PC-9 (cell line): Measurements from ENCODE around the gene PYROXD2. TPM values are rescaled to one million over a fixed set of nuclear protein-coding genes. Genes with fewer than 3 reads are reported as not detected.

Source experiments
- BruUV-seq: library from RNA; stranded (reverse); fragments of 400-500 nt; replicated peaks from 2 replicates; lab custom pipeline; 2021; lab: Mats Ljungman, UMichigan
- CTCF ChIA-PET: fragments of 300-600 bp; sonication (Branson Sonifier 250); formaldehyde crosslinking; loops from one replicate; lab custom pipeline; 2022; ENCODE audit warnings: antibody characterized with exemption; lab: Charles Lee
- POLR2A ChIA-PET: fragments of 300-600 bp; sonication (Branson Sonifier 250); formaldehyde crosslinking; loops from one replicate; lab custom pipeline; 2022; ENCODE audit warnings: antibody characterized with exemption; ENCODE audit not compliant: unreplicated experiment; lab: Charles Lee
- DNase-seq, 2 experiments: peaks; one replicate each; pipeline versions ENCODE4 v3.0.0 to v3.0.0-alpha.2; 2015 to 2022; ENCODE audit warnings: mixed read lengths in 1 of 2
- H2AFZ ChIP-seq: fragments of 200-600 bp; sonication (generic); 2 replicates; pipeline ENCODE4 v1.8.1; 2017; ENCODE audit warnings: antibody characterized with exemption
- H3F3A ChIP-seq: fragments of 200-600 bp; sonication (generic); 2 replicates; pipeline ENCODE4 v1.8.1; 2017; ENCODE audit warnings: antibody characterized with exemption, mild to moderate bottlenecking, low read depth; ENCODE audit not compliant: insufficient read depth
- H3K27ac ChIP-seq: fragments of 200-600 bp; sonication (generic); 2 replicates; pipeline ENCODE4 v1.6.1; 2016; ENCODE audit warnings: mixed run types
- H3K27me3 ChIP-seq: fragments of 200-600 bp; sonication (generic); 2 replicates; pipeline ENCODE4 v1.6.1; 2016; ENCODE audit warnings: low read depth, mixed run types; ENCODE audit not compliant: insufficient read depth
- H3K36me3 ChIP-seq: fragments of 200-600 bp; sonication (generic); 2 replicates; pipeline ENCODE4 v1.6.1; 2016; ENCODE audit warnings: low read depth, mixed run types
- H3K4me1 ChIP-seq: fragments of 200-600 bp; sonication (generic); replicated peaks from 2 replicates; pipeline ENCODE4 v1.6.1; 2016; ENCODE audit warnings: mixed run types; ENCODE audit not compliant: insufficient read depth
- H3K4me2 ChIP-seq: fragments of 200-600 bp; sonication (generic); 2 replicates; pipeline ENCODE4 v1.6.1; 2017; ENCODE audit warnings: mixed run types
- H3K4me3 ChIP-seq: fragments of 200-600 bp; sonication (generic); 2 replicates; pipeline ENCODE4 v1.6.1; 2016; ENCODE audit warnings: mixed run types
- H3K79me2 ChIP-seq: fragments of 200-600 bp; sonication (generic); 2 replicates; pipeline ENCODE4 v1.6.1; 2017; ENCODE audit warnings: low read depth, mixed run types
- H3K9me2 ChIP-seq: fragments of 200-600 bp; sonication (generic); 2 replicates; pipeline ENCODE4 v1.8.1; 2017; ENCODE audit warnings: mild to moderate bottlenecking; ENCODE audit not compliant: insufficient read depth
- H3K9me3 ChIP-seq: fragments of 200-600 bp; sonication (generic); 2 replicates; pipeline ENCODE4 v1.8.1; 2016; ENCODE audit warnings: low read depth; ENCODE audit not compliant: insufficient read depth
- H4K20me1 ChIP-seq: fragments of 200-600 bp; sonication (generic); 2 replicates; pipeline ENCODE4 v1.8.1; 2017; ENCODE audit not compliant: insufficient read depth
- EZH2 ChIP-seq: fragments of 200-600 bp; sonication (generic); IDR thresholded peaks from 2 replicates; pipeline ENCODE4 v1.8.0; 2017; ENCODE audit warnings: antibody characterized with exemption, low read depth
- intact Hi-C: fragments of 100-400 bp; cut with micrococcal nuclease; formaldehyde crosslinking; loops from one replicate; pipeline ENCODE4 v1.10.0; 2022; ENCODE audit not compliant: unreplicated experiment
- total RNA-seq: library from RNA; stranded (reverse); gene quantifications from 2 replicates; pipeline ENCODE4 v1.2.3, GENCODE V29; 2021
- TF ChIP-seq, protein P1 (sequence below): fragments of 200-600 bp; sonication (generic); conservative IDR thresholded peaks from 2 replicates; pipeline ENCODE4 v1.6.1; 2017; ENCODE audit warnings: mixed run types, antibody characterized with exemption, mild to moderate bottlenecking, moderate library complexity

Gene PYROXD2
- total RNA-seq, 1 experiment from 2014 or later: 28.0 TPM

- ChIA-PET POLR2A (no interaction called here), CTCF (no interaction called here)
- intact Hi-C loops: no loop called here
- H3K27ac ChIP-seq: no peak overlapping the region
- H3K4me1 ChIP-seq: peaks cover 54% of the 10 kb centered on the region
- H3K4me2 ChIP-seq: no peak overlapping the region
- DNase-seq: no peak
- peaks cover 17% of the 10 kb centered on the region for H3F3A ChIP-seq
- H4K20me1 ChIP-seq: no peaks in the 10 kb centered on the region
- no peaks in the 10 kb centered on the region for H3K9me2 ChIP-seq
- H3K79me2 ChIP-seq: no peaks in the 10 kb centered on the region
- H3K27me3 ChIP-seq: no peaks in the 10 kb centered on the region
- BruUV-seq: no TSS peak
- TF ChIP-seq, protein P1, sequence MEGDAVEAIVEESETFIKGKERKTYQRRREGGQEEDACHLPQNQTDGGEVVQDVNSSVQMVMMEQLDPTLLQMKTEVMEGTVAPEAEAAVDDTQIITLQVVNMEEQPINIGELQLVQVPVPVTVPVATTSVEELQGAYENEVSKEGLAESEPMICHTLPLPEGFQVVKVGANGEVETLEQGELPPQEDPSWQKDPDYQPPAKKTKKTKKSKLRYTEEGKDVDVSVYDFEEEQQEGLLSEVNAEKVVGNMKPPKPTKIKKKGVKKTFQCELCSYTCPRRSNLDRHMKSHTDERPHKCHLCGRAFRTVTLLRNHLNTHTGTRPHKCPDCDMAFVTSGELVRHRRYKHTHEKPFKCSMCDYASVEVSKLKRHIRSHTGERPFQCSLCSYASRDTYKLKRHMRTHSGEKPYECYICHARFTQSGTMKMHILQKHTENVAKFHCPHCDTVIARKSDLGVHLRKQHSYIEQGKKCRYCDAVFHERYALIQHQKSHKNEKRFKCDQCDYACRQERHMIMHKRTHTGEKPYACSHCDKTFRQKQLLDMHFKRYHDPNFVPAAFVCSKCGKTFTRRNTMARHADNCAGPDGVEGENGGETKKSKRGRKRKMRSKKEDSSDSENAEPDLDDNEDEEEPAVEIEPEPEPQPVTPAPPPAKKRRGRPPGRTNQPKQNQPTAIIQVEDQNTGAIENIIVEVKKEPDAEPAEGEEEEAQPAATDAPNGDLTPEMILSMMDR: no peak
- TF ChIP-seq EZH2: no peak
- no peak overlapping the region for H2AFZ ChIP-seq
- H3K4me3 ChIP-seq: no peak overlapping the region
- no peaks in the 10 kb centered on the region for H3K9me3 ChIP-seq
- no peaks in the 10 kb centered on the region for H3K36me3 ChIP-seq
Observed at GRCh38 chr10:98368644-98369043, 46.3 kb downstream of the PYROXD2 start.

DNA sequence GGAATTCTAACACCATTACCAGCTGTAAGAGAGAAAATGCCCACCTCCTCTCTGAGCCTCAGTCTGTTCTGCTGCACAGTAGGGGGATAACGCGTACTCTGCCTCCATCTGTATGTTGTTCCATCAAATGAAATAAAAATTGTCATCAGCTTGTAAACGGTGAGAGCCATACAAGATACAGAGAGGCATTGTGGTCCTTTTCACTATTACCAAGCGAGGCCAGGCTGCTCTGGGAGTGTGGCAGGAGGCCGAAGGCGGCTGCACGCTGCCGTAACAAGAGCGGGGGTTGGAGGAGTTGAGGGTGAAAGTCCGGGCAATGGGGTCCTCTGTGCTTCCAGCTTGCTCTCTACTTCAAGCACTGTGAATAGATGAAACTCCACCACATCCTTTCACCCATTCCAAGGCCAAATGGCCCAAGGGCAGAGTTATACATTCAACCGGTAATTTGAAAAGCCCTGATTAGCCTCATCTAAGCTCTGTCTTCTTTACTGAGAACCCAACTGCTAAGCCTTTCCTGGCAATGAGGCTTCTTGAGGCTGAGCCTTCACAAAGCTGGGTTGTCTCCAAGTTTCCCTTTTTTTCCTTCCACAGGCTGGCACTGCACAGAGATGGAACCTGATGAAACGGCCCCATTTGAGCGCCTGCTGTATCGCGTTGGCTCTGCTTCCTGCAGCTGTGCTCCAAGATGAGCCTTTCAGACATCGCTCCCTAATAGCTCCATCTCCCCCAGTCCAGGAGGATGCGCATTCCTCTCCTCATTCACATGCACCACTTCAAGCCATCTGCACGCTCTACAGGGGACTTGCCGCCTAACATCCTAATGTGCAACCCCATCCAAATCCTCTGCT lies 47.2 kb downstream of the PYROXD2 start:
- Histone ChIP-seq H3F3A (peaks cover 22% of the 10 kb centered on the region), H3K36me3 (no peaks in the 10 kb centered on the region), H3K9me3 (no peaks in the 10 kb centered on the region), H2AFZ (no peak overlapping the region), H4K20me1 (no peaks in the 10 kb centered on the region), H3K27ac (no peak overlapping the region), H3K9me2 (no peaks in the 10 kb centered on the region), H3K4me3 (no peak overlapping the region), H3K27me3 (no peaks in the 10 kb centered on the region), H3K4me1 (peaks cover 54% of the 10 kb centered on the region), H3K4me2 (no peak overlapping the region), H3K79me2 (no peaks in the 10 kb centered on the region)
- POLR2A ChIA-PET: no interaction called here
- no peak for DNase-seq
- BruUV-seq: no TSS peak
- CTCF ChIA-PET: no interaction called here
- no peak for TF ChIP-seq EZH2
- TF ChIP-seq, protein P1: no peak
- intact Hi-C loops: no loop called here

DNA sequence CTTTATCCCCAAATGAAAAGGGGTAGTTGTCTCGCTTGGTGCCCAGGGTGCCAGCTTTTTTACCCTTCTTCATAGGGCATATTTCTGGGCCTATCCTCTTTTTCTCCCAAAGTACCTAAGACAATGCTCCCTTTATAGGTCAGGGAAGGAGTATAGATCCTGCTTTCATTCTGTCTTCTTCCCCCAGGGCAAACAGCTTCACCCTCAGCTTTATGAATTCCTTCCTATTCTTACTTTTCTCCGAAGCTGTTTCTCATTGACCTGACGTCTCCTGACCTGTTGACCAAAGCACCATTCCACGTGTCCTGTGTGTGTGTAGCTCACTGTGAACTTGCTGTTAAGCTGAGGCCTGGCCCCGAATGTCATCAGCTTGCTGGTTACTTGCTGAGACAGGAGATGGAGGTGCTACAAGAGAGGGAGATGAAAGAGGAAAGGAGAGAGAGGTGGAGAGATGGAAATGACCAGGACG lies 48.9 kb downstream of the PYROXD2 start:
- H3F3A ChIP-seq: peaks cover 25% of the 10 kb centered on the region
- peak overlapping the region; percentile 91 for H3K27ac ChIP-seq
- BruUV-seq: no TSS peak
- peak; percentile 3 to 70 for DNase-seq
- no peaks in the 10 kb centered on the region for H4K20me1 ChIP-seq
- no peaks in the 10 kb centered on the region for H3K79me2 ChIP-seq
- H3K4me1 ChIP-seq: peaks cover 67% of the 10 kb centered on the region
- peak overlapping the region; percentile 21; the same call in 1 of the 2 replicates for H3K4me3 ChIP-seq
- TF ChIP-seq EZH2: no peak
- TF ChIP-seq, protein P1: no peak
- H3K9me2 ChIP-seq: no peaks in the 10 kb centered on the region
- intact Hi-C loops: no loop called here
- H3K27me3 ChIP-seq: no peaks in the 10 kb centered on the region
- peak overlapping the region; percentile 74 for H3K4me2 ChIP-seq
- peak overlapping the region; percentile 67 for H2AFZ ChIP-seq
- no peaks in the 10 kb centered on the region for H3K36me3 ChIP-seq
- ChIA-PET CTCF (no interaction called here), POLR2A (no interaction called here)
- H3K9me3 ChIP-seq: no peaks in the 10 kb centered on the region
